GM12873 (cell line): ENCODE results near the gene NDUFV2.

Source experiments
- CTCF ChIP-seq: IDR thresholded peaks from 2 replicates; pipeline ENCODE4 v1.5.1; 2012; ENCODE audit warnings: low read depth, mild to moderate bottlenecking, moderate library complexity, low read length, control low read depth; ENCODE audit not compliant: insufficient read depth; ENCODE audit errors: missing control alignments

NDUFV2 gene

GRCh38 chr18:9108911-9109310, 6.4 kb downstream of the NDUFV2 start:
- no peak for TF ChIP-seq CTCF

- TF ChIP-seq CTCF = no peak
Measured at GRCh38 chr18:9109523-9109922, 7.0 kb downstream of the NDUFV2 start.

GRCh38 chr18:9113468-9114149, 11.1 kb downstream of the NDUFV2 start:
- no peak for TF ChIP-seq CTCF

GRCh38 chr18:9115984-9116383, 13.5 kb downstream of the NDUFV2 start:
- TF ChIP-seq CTCF = no peak

GRCh38 chr18:9117980-9118841, 15.7 kb downstream of the NDUFV2 start:
- TF ChIP-seq CTCF = no peak

GRCh38 chr18:9120796-9121195, 18.3 kb downstream of the NDUFV2 start:
- TF ChIP-seq CTCF = no peak

GRCh38 chr18:9123520-9123919, 21.0 kb downstream of the NDUFV2 start:
- no peak for TF ChIP-seq CTCF
